HG03135 (cell line): ENCODE measurements around the gene BCL10.
A peak's percentile ranks its signal among the peaks of the same experiment; 100 is the strongest.

Experiments
- ATAC-seq: cut with Tn5 transposase; IDR thresholded peaks from one replicate; pipeline ENCODE4 v1.9.1; 2021; ENCODE audit warnings: mild to moderate bottlenecking, moderate library complexity; ENCODE audit not compliant: unreplicated experiment

Gene BCL10

DNA sequence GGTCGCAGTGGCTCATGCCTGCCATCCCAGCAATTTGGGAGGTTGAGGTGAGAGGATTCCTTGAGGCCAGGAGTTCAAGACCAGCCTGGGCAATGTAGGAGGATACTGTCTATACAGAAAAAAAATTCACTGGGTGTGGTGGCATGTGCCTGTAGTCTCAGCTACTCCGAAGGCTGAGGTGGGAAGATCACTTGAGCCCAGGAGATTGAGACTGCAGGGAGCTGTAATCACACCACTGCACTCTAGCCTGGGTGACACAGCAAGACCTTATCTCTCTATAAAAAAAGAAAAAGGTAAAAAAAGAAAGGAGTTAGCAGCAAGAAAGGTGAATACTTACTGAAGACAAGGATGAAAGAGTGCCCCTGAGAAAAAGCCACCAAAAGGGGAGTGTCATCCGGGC is 23.7 kb upstream of the BCL10 start:
- ATAC-seq, result no peak

- peak; percentile 93 for ATAC-seq
Measured at GRCh38 chr1:85297855-85298629, 21.6 kb upstream of the BCL10 start.

DNA sequence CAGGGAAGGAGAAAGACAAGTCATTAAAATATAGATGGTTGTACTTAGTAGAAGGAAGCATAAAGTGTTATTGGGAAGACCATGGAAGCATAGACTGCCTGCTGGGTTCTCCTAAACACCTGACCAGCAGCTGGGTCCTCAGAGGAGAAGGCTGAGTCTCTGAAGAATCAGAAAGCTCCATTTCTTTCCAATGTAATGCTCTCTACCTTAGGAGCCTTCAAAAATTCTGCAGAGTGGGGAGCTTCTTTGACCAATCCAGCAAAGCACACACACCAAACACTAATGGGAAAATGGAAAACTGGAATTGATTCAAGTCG is 21.1 kb upstream of the BCL10 start:
- no peak for ATAC-seq

GRCh38 chr1:85296980-85297379 is 20.5 kb upstream of the BCL10 start:
- no peak for ATAC-seq

GRCh38 chr1:85295654-85296053 is 19.2 kb upstream of the BCL10 start:
- ATAC-seq, result no peak

GRCh38 chr1:85295006-85295431 is 18.6 kb upstream of the BCL10 start:
- no peak for ATAC-seq

DNA sequence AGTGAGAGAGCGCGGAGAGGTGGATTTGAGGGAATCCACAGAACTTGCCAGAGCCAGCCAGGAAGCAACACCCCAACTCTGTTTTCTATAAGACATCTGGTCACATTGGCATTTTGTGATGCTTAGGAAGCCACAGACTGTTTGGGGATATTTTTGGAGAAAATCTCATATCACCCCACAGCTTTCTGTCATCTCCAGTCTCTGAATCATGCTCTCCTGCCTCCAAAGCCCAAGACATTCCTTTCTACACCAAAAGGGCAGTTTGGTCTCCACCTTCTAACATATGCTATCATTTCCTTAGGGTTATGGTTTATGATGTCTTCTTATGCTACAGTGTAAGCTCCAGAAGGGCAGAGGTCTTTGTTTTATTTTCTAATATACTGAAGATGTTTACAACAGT is 14.4 kb upstream of the BCL10 start:
- no peak for ATAC-seq

- no peak for ATAC-seq
Measured at GRCh38 chr1:85289848-85290335, 13.5 kb upstream of the BCL10 start.

GRCh38 chr1:85289207-85289847 is 12.9 kb upstream of the BCL10 start:
- ATAC-seq, result no peak

DNA sequence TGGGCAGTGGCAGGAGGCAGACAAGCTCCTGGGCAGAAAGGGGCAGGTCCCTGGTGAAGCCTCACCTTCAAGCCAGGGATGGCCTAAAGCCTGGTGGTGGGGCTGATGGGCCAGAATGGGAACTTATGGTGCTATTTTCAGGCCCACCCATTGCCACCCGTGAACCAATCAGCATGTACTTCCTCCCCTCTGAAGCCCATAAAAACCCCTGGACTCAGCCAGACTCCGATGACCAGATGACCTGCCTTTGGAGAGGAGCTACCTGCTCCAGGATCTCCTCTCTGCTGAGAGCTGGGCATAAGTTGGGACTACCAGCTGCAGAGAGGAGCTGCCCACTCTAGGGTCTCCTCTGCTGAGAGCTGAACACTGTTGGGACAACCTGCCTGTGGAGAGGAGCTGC is 7.8 kb upstream of the BCL10 start:
- no peak for ATAC-seq

DNA sequence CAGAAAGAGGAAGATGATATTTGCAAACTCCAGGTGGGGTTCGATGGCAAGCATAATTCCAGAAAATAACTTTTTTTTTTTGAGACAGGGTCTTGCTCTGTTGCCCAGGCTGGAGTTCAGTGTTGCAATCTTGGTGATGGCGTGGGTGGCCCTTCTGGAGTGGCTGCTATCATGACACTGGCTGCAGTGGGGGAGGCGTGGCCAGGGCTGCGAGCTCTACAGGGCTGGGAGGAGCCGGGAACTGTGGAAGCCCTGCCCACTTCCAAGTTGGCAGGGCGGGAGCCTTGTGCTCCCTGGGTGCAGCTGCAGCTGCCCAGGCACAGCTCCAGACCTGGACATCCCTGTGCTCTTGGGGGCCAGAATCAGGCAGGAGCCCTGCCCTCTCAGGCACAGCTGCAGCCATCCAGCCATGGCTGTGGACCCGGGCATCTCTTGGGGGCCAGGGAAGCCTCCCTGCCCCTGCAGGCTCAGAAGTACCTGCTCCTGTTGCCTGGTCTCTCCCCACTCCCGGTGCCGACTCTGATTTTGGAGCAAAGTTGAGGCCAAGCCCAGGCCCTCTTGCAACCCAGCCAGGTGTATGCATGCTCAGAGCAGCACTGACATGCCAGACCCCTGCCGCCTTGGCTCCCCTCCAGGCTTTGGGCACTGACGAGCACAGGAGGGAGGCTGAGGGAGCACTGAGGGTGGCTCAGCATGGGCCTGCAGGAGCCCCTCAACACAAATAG is 7.2 kb upstream of the BCL10 start:
- no peak for ATAC-seq

GRCh38 chr1:85282424-85282823 is 6.0 kb upstream of the BCL10 start:
- ATAC-seq, result no peak

DNA sequence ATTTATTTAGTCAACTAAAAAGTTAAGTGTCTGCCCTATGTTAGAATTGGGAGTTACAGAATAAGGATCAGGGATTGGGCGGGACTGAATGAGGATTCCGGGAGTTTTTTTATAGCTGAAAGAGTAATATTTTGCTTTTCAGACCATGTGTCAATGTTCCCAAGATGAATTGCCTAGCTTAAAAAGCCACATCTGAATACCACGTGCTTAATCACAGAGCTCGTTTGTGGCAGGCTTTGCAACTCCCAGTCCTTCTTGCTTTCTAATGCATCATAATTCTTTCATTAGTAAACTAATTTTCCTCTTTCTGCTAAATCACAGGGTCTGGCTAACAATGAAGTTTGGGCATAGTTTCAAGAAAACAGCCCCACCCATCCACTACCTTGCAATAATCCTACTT is 4.2 kb upstream of the BCL10 start:
- no peak for ATAC-seq

- ATAC-seq, result no peak
Measured at GRCh38 chr1:85279458-85280080, 3.1 kb upstream of the BCL10 start.

GRCh38 chr1:85278853-85279314 is 2.5 kb upstream of the BCL10 start:
- no peak for ATAC-seq

DNA sequence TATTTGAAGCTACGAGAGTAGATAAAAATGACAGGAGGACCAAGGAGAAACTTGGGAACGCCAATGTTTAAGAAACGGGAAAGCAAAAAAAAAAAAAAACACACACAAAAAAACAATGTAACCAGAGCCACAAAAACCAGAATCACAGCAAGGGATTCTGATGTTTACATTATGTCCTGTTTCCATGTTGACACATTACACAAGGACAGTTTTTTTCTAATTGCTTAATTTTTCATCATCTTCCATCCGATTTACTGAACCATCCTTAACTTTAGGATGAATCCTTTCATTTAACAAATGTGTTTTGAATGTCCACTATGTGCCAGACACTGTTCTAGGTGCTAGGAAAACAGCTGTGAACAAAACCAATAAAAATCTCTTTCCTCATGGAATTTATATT is 1.4 kb upstream of the BCL10 start:
- ATAC-seq, result no peak

DNA sequence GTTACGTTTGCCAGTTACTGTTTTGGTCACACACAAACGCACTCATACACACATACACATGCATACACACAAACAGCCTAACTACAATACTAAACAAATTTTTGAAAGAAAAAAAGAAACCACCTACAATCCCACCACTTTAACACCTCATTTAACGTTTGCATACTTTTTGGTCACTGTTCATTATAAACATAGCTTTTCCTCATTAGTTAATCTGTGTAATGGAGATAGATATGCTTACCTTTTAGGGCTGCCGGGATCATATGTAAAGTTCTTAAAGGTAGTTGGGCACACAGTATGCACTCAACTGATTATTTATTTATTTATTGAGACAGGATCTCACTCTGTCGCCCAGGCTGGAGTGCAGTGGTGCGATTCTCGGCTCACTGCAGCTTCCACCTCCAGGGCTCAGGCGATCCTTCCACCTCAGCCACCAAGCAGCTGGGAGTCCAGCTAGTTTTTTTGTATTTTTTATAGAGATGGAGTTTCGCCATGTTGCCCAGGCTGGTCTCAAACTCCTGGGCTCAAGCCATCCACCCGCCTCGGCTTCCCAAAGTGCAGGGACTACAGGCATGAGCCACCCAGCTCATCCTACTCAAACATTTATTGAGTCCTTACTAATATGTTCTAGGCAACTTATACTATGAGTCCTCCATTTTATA is 677 bp upstream of the BCL10 start:
- ATAC-seq, result no peak

- ATAC-seq, result peak; percentile 10
Measured at GRCh38 chr1:85275701-85276214, 674 bp downstream of the BCL10 start.

- no peak for ATAC-seq
Measured at GRCh38 chr1:85274969-85275453, 1.4 kb downstream of the BCL10 start.

DNA sequence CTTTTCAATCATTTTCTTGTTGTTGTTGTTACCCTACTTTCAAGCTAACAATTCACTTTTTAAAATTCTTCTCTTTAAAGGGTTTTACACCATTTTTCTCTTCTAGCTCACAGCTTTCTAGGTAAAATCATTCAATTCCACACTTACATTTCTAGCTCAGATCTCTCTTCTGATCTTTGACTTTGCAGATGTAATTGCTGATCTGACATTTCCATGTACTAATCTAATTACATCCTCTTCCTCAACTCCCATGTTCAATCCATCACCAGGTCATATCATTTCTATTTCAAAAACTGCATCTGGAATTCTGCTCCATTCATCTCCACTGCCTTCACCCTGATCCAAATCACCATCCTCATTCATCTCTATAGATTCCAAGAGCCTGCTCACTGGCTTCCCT is 3.0 kb downstream of the BCL10 start:
- ATAC-seq, result no peak
